HG02938 (cell line): ENCODE data around the gene CDH23.

Experiments
- ATAC-seq: cut with Tn5 transposase; IDR thresholded peaks from one replicate; pipeline ENCODE4 v1.9.1; 2021; ENCODE audit warnings: mild to moderate bottlenecking, moderate library complexity; ENCODE audit not compliant: unreplicated experiment

The CDH23 gene

GRCh38 chr10:71615538-71616329, 219.0 kb downstream of the CDH23 start:
- no peak for ATAC-seq

- ATAC-seq: no peak
These were observed 220.3 kb downstream of the CDH23 start for GRCh38 chr10:71616817-71617654.

- ATAC-seq: no peak
These were observed 221.5 kb downstream of the CDH23 start for GRCh38 chr10:71618176-71618575.

- no peak for ATAC-seq
These were observed 221.9 kb downstream of the CDH23 start for GRCh38 chr10:71618598-71618997.

- ATAC-seq: no peak
These were observed 223.9 kb downstream of the CDH23 start for GRCh38 chr10:71620642-71621041.

- no peak for ATAC-seq
These were observed 224.8 kb downstream of the CDH23 start for GRCh38 chr10:71621231-71622153.

GRCh38 chr10:71622154-71622526, 225.4 kb downstream of the CDH23 start:
- no peak for ATAC-seq

GRCh38 chr10:71622616-71623015, 225.9 kb downstream of the CDH23 start:
- ATAC-seq: no peak

- no peak for ATAC-seq
These were observed 226.6 kb downstream of the CDH23 start for GRCh38 chr10:71623098-71623985.

- ATAC-seq: no peak
These were observed 227.2 kb downstream of the CDH23 start for GRCh38 chr10:71623986-71624291.

- no peak for ATAC-seq
These were observed 228.9 kb downstream of the CDH23 start for GRCh38 chr10:71625445-71626175.

GRCh38 chr10:71627230-71627939, 230.7 kb downstream of the CDH23 start:
- no peak for ATAC-seq

GRCh38 chr10:71627956-71628355, 231.2 kb downstream of the CDH23 start:
- ATAC-seq: no peak

GRCh38 chr10:71629131-71629530, 232.4 kb downstream of the CDH23 start:
- no peak for ATAC-seq

- no peak for ATAC-seq
These were observed 233.4 kb downstream of the CDH23 start for GRCh38 chr10:71630168-71630567.

- ATAC-seq: no peak
These were observed 234.5 kb downstream of the CDH23 start for GRCh38 chr10:71631007-71631861.

- no peak for ATAC-seq
These were observed 235.6 kb downstream of the CDH23 start for GRCh38 chr10:71632200-71632820.
